H1 (cell line): Measurements from ENCODE around the gene ARHGEF28. TPM values are rescaled to one million over a fixed set of nuclear protein-coding genes. Genes with fewer than 3 reads are reported as not detected.

Source experiments
- BRCA1 ChIP-seq: IDR thresholded peaks from 2 replicates; pipeline ENCODE4 v1.6.1; 2012; ENCODE audit warnings: low read depth, low read length, improper control_type of control experiment
- HDAC2 ChIP-seq, 2 experiments: fragments of 300-600 bp in 1 of 2; sonication (generic) in 1 of 2; IDR thresholded peaks; 2 replicates each; pipeline ENCODE4 v1.6.1; 2011 to 2012; ENCODE audit warnings: low read depth in 2 of 2, low read length in 2 of 2, mild to moderate bottlenecking in 2 of 2, moderate library complexity in 2 of 2, borderline replicate concordance in 1 of 2, inconsistent platforms in 1 of 2
- NANOG ChIP-seq: IDR thresholded peaks from 2 replicates; pipeline ENCODE4 v1.6.1; 2011; ENCODE audit warnings: low read length, low read depth, mild to moderate bottlenecking, inconsistent platforms; ENCODE audit not compliant: insufficient read depth, poor library complexity, severe bottlenecking
- polyA plus RNA-seq, 7 experiments: library from polyadenylated mRNA; depleted of rRNA in 3 of 7; stranded (reverse) in 5 of 7; unstranded in 2 of 7; fragments of >200 nt in 5 of 7; fragments of 200-250 nt in 2 of 7; gene quantifications; 1 replicate in 5 of 7; 2 replicates in 1 of 7; 4 replicates in 1 of 7; pipeline versions ENCODE4 v1.2.1 to v1.2.3, GENCODE V29; 2011 to 2013; ENCODE audit warnings: missing spikeins in 2 of 7, mixed read lengths in 2 of 7
- total RNA-seq: library from RNA; stranded (reverse); fragmentation: NEBNext Ultra II Directional; extraction: Animal tissue kit (Norgen Biotek cat#: 25700); gene quantifications from 2 replicates; pipeline ENCODE4 v1.2.1, GENCODE V29; 2021

Gene ARHGEF28
- total and polyA plus RNA-seq, 2 of the 8 experiments (the other 6 are each of a cell fraction or from before 2014, with no cell fraction given) = 0.33 to 1.0 TPM

DNA sequence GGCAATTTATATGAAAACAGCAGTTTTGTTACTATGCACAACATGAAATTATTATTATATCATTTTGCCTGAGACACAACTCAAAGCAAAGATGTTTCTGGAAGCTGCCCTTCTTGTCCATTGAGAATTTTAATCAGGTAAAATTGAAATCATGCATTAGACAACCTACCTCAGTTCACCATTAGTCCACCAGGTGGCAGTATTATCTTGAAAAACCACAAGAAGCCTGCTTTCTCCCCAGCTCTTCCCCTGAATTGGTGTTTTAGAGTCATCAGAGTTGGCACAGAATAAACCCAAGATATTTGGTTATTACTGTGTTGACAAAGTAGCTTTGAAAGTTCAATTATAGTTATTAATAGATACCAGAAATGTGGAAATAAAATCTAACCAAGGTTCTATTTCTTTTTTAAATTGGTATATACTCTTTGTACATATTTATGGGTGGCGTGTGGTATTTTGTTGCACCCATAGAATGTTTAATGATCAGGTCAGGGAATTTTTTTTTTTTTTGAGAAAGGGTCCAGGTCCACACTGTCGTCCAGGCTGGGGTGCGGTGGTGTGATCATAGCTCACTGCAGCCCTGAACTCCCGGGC, 34.8 kb upstream of the ARHGEF28 start (continued):
- TF ChIP-seq HDAC2 (IDR thresholded peaks at IDR 0.05; ENCODE audit: borderline replicate concordance in 1 of 2, low read depth in 2 of 2, low read length in 2 of 2) (no peak), NANOG (no peak), BRCA1 (no peak)
